GM12878 (cell line): ENCODE data around the gene PLA2G6. TPM values are rescaled to one million over a fixed set of nuclear protein-coding genes. Genes with fewer than 3 reads are reported as not detected.
A peak's percentile ranks its signal among the peaks of the same experiment; 100 is the strongest.

Experiments used
- ATAC-seq: fragments of 200-7000 bp; cut with Tn5 transposase; 3 replicates; pipeline ENCODE4 v1.9.1; 2020; ENCODE audit warnings: mild to moderate bottlenecking, moderate library complexity
- BruUV-seq: library from RNA; stranded (reverse); fragments of 400-500 nt; replicated peaks from 2 replicates; lab custom pipeline; 2021; lab: Mats Ljungman, UMichigan
- CTCF ChIA-PET: fragments of 300-600 bp; sonication (Branson Sonifier 250); formaldehyde crosslinking; extraction: SDS; loops from one replicate; lab custom pipeline; 2021; ENCODE audit warnings: inconsistent platforms; lab: Yijun Ruan, JAX
- POLR2A ChIA-PET: fragments of 350-600 bp; formaldehyde crosslinking; extraction: SDS; loops from one replicate; lab custom pipeline; 2021; ENCODE audit warnings: inconsistent platforms; lab: Charles Lee
- RAD21 ChIA-PET: fragments of 300-600 bp; sonication (Branson Sonifier 250); formaldehyde crosslinking; loops from one replicate; lab custom pipeline; 2023; ENCODE audit warnings: antibody characterized with exemption; ENCODE audit not compliant: unreplicated experiment; lab: Charles Lee
- SMC1A ChIA-PET: fragments of 300-600 bp; sonication (Branson Sonifier 250); formaldehyde crosslinking; loops from one replicate; lab custom pipeline; 2023; ENCODE audit not compliant: unreplicated experiment, uncharacterized antibody; lab: Charles Lee
- DNase-seq: peaks from one replicate; pipeline ENCODE4 v3.0.0-alpha.2; 2011; ENCODE audit warnings: low read depth, low spot score
- FAIRE-seq: peaks from 3 replicates; lab custom pipeline; 2011; peaks lifted over from hg19 to GRCh38; lab: Jason Lieb, UNC
- H2AFZ ChIP-seq: 2 replicates; pipeline ENCODE4 v1.6.0; 2011; ENCODE audit warnings: low read depth, low read length, control low read depth; ENCODE audit not compliant: control insufficient read depth
- H3K27ac ChIP-seq: 2 replicates; pipeline ENCODE4 v1.5.1; 2011; ENCODE audit warnings: control low read depth; ENCODE audit not compliant: control insufficient read depth, insufficient read depth
- H3K27me3 ChIP-seq, 2 experiments: replicated peaks in 1 of 2; 2 replicates each; pipeline versions ENCODE4 v1.6.0 to v1.6.1; 2011; ENCODE audit warnings: low read length in 1 of 2; ENCODE audit not compliant: control insufficient read depth in 2 of 2, insufficient read depth in 2 of 2
- H3K36me3 ChIP-seq, 2 experiments: 2 replicates each; pipeline ENCODE4 v1.5.1; 2011; ENCODE audit warnings: low read length in 1 of 2; ENCODE audit not compliant: control insufficient read depth in 2 of 2, insufficient read depth in 2 of 2
- H3K4me1 ChIP-seq: 2 replicates; pipeline ENCODE4 v1.6.1; 2011; ENCODE audit warnings: mild to moderate bottlenecking, low read length, moderate library complexity, mixed read lengths; ENCODE audit not compliant: control insufficient read depth, insufficient read depth
- H3K4me2 ChIP-seq: 2 replicates; pipeline ENCODE4 v1.6.0; 2011; ENCODE audit warnings: control low read depth; ENCODE audit not compliant: control insufficient read depth, insufficient read depth
- H3K4me3 ChIP-seq: fragments of 200-600 bp; sonication (generic); 2 replicates; pipeline ENCODE4 v1.5.1; 2016
- H3K79me2 ChIP-seq: 2 replicates; pipeline ENCODE4 v1.6.0; 2011; ENCODE audit warnings: low read length; ENCODE audit not compliant: control insufficient read depth, insufficient read depth
- H3K9ac ChIP-seq: 2 replicates; pipeline ENCODE4 v1.8.0; 2011; ENCODE audit warnings: low read length, control low read depth, mixed read lengths; ENCODE audit not compliant: control insufficient read depth, insufficient read depth
- H3K9me3 ChIP-seq: replicated peaks from 3 replicates; pipeline ENCODE4 v1.5.1; 2011; ENCODE audit warnings: mild to moderate bottlenecking, low read length; ENCODE audit not compliant: control insufficient read depth, insufficient read depth
- H4K20me1 ChIP-seq: 2 replicates; pipeline ENCODE4 v1.6.0; 2011; ENCODE audit not compliant: control insufficient read depth, insufficient read depth
- BRCA1 ChIP-seq: IDR thresholded peaks from 2 replicates; pipeline ENCODE4 v1.6.1; 2011; ENCODE audit warnings: low read depth, low read length, improper control_type of control experiment
- LARP7 ChIP-seq: fragments of 450-650 bp; IDR thresholded peaks from 2 replicates; pipeline ENCODE4 v1.6.1; 2017; ENCODE audit warnings: mild to moderate bottlenecking
- MEF2B ChIP-seq: fragments of 450-650 bp; IDR thresholded peaks from 2 replicates; pipeline ENCODE4 v1.6.1; 2018; ENCODE audit warnings: mild to moderate bottlenecking, moderate library complexity; ENCODE audit not compliant: partially characterized antibody, poor library complexity, severe bottlenecking
- RAD21 ChIP-seq: IDR thresholded peaks from 2 replicates; pipeline ENCODE4 v1.6.1; 2011; ENCODE audit warnings: mild to moderate bottlenecking, low read depth, low read length, moderate library complexity; ENCODE audit not compliant: insufficient read depth
- ZBTB4 ChIP-seq: fragments of 450-650 bp; formaldehyde crosslinking; IDR thresholded peaks from 2 replicates; pipeline ENCODE4 v1.4.0; 2022; ENCODE audit warnings: mild to moderate bottlenecking, moderate library complexity
- ZNF384 ChIP-seq: IDR thresholded peaks from 2 replicates; pipeline ENCODE4 v1.6.1; 2012; ENCODE audit warnings: low read depth, mild to moderate bottlenecking, low read length, improper control_type of control experiment, borderline replicate concordance
- WGBS: methylation state at CpG from one replicate; pipeline ENCODE4 v1.1.6; 2016; ENCODE audit warnings: low lambda C conversion rate; ENCODE audit not compliant: insufficient replicate concordance, insufficient coverage; ENCODE audit errors: missing lambda C conversion rate; 5-methylcytosine and 5-hydroxymethylcytosine counted together
- in situ Hi-C: fragments of 300-500 bp; cut with MboI; formaldehyde crosslinking; loops from 9 replicates; pipeline ENCODE4 v1.14.3; 2018; ENCODE audit warnings: mixed read lengths
- intact Hi-C: fragments of 100-400 bp; cut with micrococcal nuclease; formaldehyde crosslinking; loops from one replicate; pipeline ENCODE4 v1.14.2; 2022; ENCODE audit not compliant: unreplicated experiment
- polyA plus RNA-seq, 11 experiments: library from polyadenylated mRNA; depleted of rRNA in 4 of 11; unstranded in 6 of 11; stranded (reverse) in 5 of 11; fragments of >200 nt; fragmentation: Nextera tagmentation in 4 of 11; fragmentation: Illumina TruSeq in 1 of 11; extraction: Ambion mirVana in 4 of 11; extraction: Trizol in 1 of 11; gene quantifications; 1 replicate in 1 of 11; 2 replicates in 10 of 11; pipeline versions ENCODE4 v1.2.1 to v1.2.3, GENCODE V29; 2011 to 2016; ENCODE audit warnings: inconsistent platforms in 2 of 11, missing spikeins in 2 of 11, low read depth in 1 of 11
- total RNA-seq, 4 experiments: library from RNA; depleted of rRNA in 3 of 4; stranded (reverse); fragments of >200 nt in 3 of 4; fragmentation: Illumina TruSeq in 1 of 4; extraction: Trizol in 1 of 4; gene quantifications; 2 replicates each; pipeline versions ENCODE4 v1.2.1 to v1.2.3, GENCODE V29; 2013 to 2021
- TF ChIP-seq, protein P1 (sequence below): IDR thresholded peaks from 2 replicates; pipeline ENCODE4 v1.6.1; 2011; ENCODE audit warnings: borderline replicate concordance, low read depth, mild to moderate bottlenecking, moderate library complexity, low read length; ENCODE audit not compliant: insufficient read depth, poor library complexity, severe bottlenecking

PLA2G6 gene
- total and polyA plus RNA-seq, 10 of the 15 experiments (the other 5 are each of a cell fraction or from before 2014, with no cell fraction given): 0.15 to 42.2 (median 15.8) TPM

DNA sequence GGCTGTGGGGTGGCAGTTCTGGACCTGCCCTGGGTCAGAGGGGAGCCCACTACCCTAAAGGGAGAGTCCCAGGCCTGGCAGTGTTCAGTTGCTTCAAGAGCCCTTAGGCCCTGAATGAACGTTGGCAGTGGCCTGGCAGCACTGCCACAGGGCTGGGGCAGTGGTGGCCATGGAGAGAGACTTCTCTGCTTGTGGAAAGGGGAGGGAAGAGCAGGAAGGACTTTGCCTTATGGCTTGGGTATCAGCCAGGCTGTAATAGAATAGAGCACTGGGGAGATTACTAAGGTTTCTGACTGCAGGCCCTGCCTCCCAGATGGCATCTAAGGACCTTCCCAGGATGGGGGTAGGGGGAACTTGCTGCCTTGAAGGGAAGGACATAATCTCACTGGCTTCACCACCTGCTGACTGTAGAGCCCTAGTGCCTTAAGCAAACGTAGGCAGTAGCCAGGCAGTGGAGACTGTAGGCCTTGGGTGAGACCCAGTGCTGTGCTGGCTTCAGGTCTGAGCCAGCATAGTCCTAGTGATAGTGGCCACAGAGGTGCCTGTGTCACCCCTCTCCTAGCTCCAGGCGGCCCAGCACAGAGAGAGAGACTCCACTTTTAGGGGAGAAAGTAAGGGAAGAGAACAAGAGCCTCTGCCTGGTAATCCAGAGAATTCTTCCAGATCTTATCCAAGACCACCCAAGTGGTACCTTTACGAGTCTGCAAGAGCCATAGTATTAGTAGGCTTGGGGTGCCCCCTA lies 27.6 kb downstream of the PLA2G6 start:
- POLR2A ChIA-PET: no interaction called here
- Histone ChIP-seq H3K36me3 (no peaks in the 10 kb centered on the region), H4K20me1 (no peaks in the 10 kb centered on the region), H3K4me1 (peaks cover 8% of the 10 kb centered on the region), H2AFZ (no peak overlapping the region), H3K9me3 (no peaks in the 10 kb centered on the region), H3K4me2 (no peak overlapping the region), H3K9ac (no peak overlapping the region), H3K27ac (no peak overlapping the region), H3K79me2 (no peaks in the 10 kb centered on the region), H3K4me3 (no peak overlapping the region), H3K27me3 (no peaks in the 10 kb centered on the region)
- intact Hi-C loops (no loop called here), in situ Hi-C loops (no loop called here)
- SMC1A ChIA-PET: no interaction called here
- WGBS: 51% methylated on average over 4 of the region's 4 CpGs
- TF ChIP-seq ZBTB4 (CRISPR knock-in tag): no peak
- no peak for TF ChIP-seq ZNF384
- no peak for TF ChIP-seq MEF2B
- TF ChIP-seq, protein P1, sequence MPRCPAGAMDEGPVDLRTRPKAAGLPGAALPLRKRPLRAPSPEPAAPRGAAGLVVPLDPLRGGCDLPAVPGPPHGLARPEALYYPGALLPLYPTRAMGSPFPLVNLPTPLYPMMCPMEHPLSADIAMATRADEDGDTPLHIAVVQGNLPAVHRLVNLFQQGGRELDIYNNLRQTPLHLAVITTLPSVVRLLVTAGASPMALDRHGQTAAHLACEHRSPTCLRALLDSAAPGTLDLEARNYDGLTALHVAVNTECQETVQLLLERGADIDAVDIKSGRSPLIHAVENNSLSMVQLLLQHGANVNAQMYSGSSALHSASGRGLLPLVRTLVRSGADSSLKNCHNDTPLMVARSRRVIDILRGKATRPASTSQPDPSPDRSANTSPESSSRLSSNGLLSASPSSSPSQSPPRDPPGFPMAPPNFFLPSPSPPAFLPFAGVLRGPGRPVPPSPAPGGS: no peak
- 0 out of 2 replicates have a peak, but pooled peaks have one; percentile 25 for TF ChIP-seq RAD21
- TF ChIP-seq BRCA1: no peak
- TF ChIP-seq LARP7: no peak
- RAD21 ChIA-PET: no interaction called here
- DNase-seq: no peak
- CTCF ChIA-PET: no interaction called here
- no TSS peak for BruUV-seq
- no peak for FAIRE-seq
- no peak for ATAC-seq
